ENCODE measurements around the gene PRC1.
"Not testable (repeated sequence)": the region's sequence is repeated elsewhere in the genome, so short reads cannot be mapped to it uniquely, and the experiment has no call there.

PRC1 gene

GRCh38 chr15:90934256-90934948, 59.9 kb downstream of the PRC1 start:
- DNase-seq (ENCODE audit: low spot score), result peak; percentile 95

- no peak for DNase-seq (ENCODE audit: low spot score)
These were observed 61.0 kb downstream of the PRC1 start for GRCh38 chr15:90933301-90933700.

- DNase-seq (ENCODE audit: low spot score), result no peak
These were observed 61.7 kb downstream of the PRC1 start for GRCh38 chr15:90932660-90932991.

- DNase-seq (ENCODE audit: low spot score), result peak; percentile 95
These were observed 62.3 kb downstream of the PRC1 start, which contains the start of gene HDDC3 for GRCh38 chr15:90931828-90932659. HDDC3 (minus strand) TSS chr15:90932549; CDS start chr15:90932540, 9 bp downstream.

- DNase-seq (ENCODE audit: low spot score), result no peak
These were observed 62.8 kb downstream of the PRC1 start for GRCh38 chr15:90931575-90931827.

GRCh38 chr15:90930861-90931574, 63.3 kb downstream of the PRC1 start:
- DNase-seq (ENCODE audit: low spot score), result no peak

- no peak for DNase-seq (ENCODE audit: low spot score)
These were observed 64.9 kb downstream of the PRC1 start for GRCh38 chr15:90929246-90930019.

GRCh38 chr15:90928106-90928505, 66.2 kb downstream of the PRC1 start:
- not testable (repeated sequence) for DNase-seq (ENCODE audit: low spot score)

GRCh38 chr15:90926766-90927165, 67.6 kb downstream of the PRC1 start:
- DNase-seq (ENCODE audit: low spot score), result not testable (repeated sequence)

GRCh38 chr15:90924375-90924774, 70.0 kb downstream of the PRC1 start:
- no peak for DNase-seq (ENCODE audit: low spot score)

GRCh38 chr15:90922712-90923322, 71.5 kb downstream of the PRC1 start:
- DNase-seq (ENCODE audit: low spot score), result not testable (repeated sequence)

GRCh38 chr15:90921887-90922286, 72.4 kb downstream of the PRC1 start:
- no peak for DNase-seq (ENCODE audit: low spot score)

GRCh38 chr15:90918835-90919234, 75.5 kb downstream of the PRC1 start:
- no peak for DNase-seq (ENCODE audit: low spot score)

GRCh38 chr15:90918034-90918788, 76.1 kb downstream of the PRC1 start:
- DNase-seq (ENCODE audit: low spot score), result no peak

- no peak for DNase-seq (ENCODE audit: low spot score)
These were observed 76.8 kb downstream of the PRC1 start for GRCh38 chr15:90917569-90917968.

- no peak for DNase-seq (ENCODE audit: low spot score)
These were observed 77.9 kb downstream of the PRC1 start for GRCh38 chr15:90916461-90916860.

All from COLO829 (cell line).